NB4 (cell line): Measurements from ENCODE around the gene PPARA.

Experiments
- DNase-seq: peaks from one replicate; pipeline ENCODE4 v3.0.0; 2010; ENCODE audit warnings: low read depth
- H3K4me3 ChIP-seq: one replicate; pipeline ENCODE4 v1.5.1; 2011; ENCODE audit warnings: mild to moderate bottlenecking, low read depth, low read length, moderate library complexity
- MYC ChIP-seq: IDR thresholded peaks from 2 replicates; pipeline ENCODE4 v1.6.1; 2011; ENCODE audit warnings: low read depth, low read length
- POLR2A ChIP-seq: IDR thresholded peaks from 2 replicates; pipeline ENCODE4 v1.6.1; 2011; ENCODE audit warnings: mild to moderate bottlenecking; ENCODE audit not compliant: insufficient read length; ENCODE audit errors: extremely low read depth
- TF ChIP-seq, protein P1 (sequence below): IDR thresholded peaks from 2 replicates; pipeline ENCODE4 v1.6.1; 2011; ENCODE audit warnings: low read depth, low read length
- TF ChIP-seq, protein P2 (sequence below): IDR thresholded peaks from one replicate; pipeline ENCODE4 v1.5.1; 2012; ENCODE audit warnings: low read depth, low read length

PPARA gene

DNA sequence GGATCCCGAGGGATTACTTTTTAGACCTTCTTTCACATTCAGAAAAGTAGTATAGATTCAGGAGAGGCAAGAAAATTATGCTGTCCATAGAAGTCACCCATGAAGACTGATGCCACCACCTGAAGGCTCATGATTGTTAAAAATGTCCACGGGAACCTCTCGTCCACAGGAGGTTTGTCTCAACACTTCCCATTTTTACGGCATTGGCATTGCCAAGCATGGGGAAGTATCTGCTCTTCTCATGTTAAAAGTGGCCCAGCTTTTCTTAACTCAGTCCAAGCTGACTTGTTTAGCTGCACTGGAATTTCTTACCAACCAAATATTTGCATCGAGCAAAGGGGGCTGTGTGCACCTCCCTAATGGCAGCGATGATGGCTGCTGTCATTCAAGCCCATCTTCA, 90.2 kb downstream of the PPARA start:
- H3K4me3 ChIP-seq, result no peak overlapping the region

DNA sequence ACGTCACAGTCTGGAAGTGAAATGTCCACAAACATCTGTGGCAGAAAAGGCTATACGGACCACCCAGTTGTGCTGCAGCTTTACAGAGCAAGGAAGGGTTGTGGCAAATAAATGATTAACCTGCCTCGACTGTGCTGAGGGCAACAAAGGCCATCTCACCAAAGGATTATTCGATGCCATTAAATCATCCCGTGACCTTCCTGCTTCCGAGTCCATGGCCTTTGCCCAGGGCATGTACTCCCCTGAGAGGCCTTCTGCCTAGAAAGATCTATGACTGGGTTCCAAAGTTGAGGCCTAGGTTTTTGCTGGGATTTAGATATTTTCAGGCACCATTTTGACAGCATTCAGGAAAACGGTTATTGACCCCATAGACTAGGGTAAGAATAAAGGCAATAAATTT, 90.6 kb downstream of the PPARA start:
- no peak for DNase-seq
- H3K4me3 ChIP-seq, result no peak overlapping the region
- TF ChIP-seq, protein P1, sequence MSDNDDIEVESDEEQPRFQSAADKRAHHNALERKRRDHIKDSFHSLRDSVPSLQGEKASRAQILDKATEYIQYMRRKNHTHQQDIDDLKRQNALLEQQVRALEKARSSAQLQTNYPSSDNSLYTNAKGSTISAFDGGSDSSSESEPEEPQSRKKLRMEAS, result no peak
- no peak for TF ChIP-seq POLR2A
- TF ChIP-seq MYC, result no peak
- TF ChIP-seq, protein P2, sequence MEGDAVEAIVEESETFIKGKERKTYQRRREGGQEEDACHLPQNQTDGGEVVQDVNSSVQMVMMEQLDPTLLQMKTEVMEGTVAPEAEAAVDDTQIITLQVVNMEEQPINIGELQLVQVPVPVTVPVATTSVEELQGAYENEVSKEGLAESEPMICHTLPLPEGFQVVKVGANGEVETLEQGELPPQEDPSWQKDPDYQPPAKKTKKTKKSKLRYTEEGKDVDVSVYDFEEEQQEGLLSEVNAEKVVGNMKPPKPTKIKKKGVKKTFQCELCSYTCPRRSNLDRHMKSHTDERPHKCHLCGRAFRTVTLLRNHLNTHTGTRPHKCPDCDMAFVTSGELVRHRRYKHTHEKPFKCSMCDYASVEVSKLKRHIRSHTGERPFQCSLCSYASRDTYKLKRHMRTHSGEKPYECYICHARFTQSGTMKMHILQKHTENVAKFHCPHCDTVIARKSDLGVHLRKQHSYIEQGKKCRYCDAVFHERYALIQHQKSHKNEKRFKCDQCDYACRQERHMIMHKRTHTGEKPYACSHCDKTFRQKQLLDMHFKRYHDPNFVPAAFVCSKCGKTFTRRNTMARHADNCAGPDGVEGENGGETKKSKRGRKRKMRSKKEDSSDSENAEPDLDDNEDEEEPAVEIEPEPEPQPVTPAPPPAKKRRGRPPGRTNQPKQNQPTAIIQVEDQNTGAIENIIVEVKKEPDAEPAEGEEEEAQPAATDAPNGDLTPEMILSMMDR, result no peak

More for the DNA sequence above, 90.2 kb downstream of the PPARA start:
- TF ChIP-seq, protein P2, result no peak
- no peak for DNase-seq

DNA sequence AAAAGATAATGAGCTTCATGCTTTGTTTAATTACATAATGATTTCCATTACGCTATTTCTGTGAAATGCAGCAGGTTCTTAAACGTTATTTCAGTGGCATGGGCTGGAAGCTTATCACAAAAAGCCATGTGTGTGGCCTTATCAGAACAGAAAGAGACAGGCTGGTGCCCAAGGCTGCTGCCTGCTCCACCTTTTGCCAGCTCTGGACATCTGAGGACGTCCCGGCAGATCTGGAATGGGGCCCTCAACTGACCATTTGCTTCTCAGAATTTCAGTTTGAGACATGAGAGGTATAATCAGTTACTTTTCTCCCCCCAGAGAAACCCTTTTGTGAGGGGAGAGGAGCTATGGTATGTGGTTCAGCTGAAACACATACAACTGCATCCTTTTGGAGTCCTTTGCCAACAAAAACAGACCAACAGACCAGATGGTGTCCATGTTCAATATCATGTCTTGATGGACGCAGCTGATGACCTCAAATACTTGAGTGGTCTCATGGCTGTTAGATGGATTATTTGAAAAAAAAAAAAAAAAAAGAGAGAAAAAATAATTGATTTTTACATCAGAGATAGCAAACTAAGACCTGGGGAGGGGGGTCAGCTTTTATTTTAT, 91.2 kb downstream of the PPARA start:
- H3K4me3 ChIP-seq, result no peak overlapping the region
- DNase-seq, result no peak
- TF ChIP-seq POLR2A (no peak), MYC (no peak)
- TF ChIP-seq, protein P2, result no peak
- TF ChIP-seq, protein P1, result no peak

DNA sequence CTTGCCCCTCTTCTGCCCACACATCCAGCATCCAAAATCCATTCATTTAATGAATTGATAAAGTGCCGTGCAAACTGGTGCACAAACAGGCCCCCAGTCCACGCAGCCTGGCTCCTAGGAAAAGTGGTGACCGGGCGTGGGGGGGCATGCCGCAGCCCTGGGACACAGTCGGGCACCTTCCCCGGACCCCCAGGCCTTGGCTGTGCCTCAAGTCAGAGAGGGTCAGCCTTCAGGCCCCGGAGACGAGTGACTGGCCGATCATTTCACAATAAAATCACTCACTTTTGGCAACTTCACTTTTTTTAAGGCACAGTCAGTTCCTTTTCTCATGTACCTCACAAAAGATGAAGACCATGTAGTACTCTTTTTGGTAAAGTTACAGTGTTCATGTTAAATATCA, 91.8 kb downstream of the PPARA start:
- no peak overlapping the region for H3K4me3 ChIP-seq
- TF ChIP-seq MYC, result no peak
- TF ChIP-seq, protein P2, result no peak
- TF ChIP-seq, protein P1, result no peak
- TF ChIP-seq POLR2A, result no peak
- DNase-seq, result no peak

DNA sequence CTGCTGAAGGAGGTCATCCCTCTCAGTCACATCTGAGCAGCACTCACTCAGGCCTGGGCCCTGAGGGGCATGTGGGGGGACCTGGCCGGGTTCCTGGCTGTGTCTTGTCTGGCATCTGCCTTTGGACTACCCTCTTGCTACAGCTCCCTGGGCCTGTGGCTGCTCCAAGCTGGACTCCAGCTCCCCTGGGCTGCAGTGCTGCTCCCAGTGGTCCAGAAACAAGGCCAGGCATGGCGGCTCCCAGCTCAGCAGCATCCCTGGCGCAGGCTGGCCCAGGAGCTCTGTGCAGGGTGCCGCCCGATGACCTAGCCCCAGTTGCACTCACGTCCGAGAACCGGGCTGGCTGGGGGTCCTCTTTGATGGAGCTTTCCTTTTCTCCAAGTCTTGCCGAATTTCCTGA, 94.4 kb downstream of the PPARA start:
- TF ChIP-seq MYC, result no peak
- TF ChIP-seq, protein P2, result no peak
- no peak for DNase-seq
- H3K4me3 ChIP-seq, result no peak overlapping the region

DNA sequence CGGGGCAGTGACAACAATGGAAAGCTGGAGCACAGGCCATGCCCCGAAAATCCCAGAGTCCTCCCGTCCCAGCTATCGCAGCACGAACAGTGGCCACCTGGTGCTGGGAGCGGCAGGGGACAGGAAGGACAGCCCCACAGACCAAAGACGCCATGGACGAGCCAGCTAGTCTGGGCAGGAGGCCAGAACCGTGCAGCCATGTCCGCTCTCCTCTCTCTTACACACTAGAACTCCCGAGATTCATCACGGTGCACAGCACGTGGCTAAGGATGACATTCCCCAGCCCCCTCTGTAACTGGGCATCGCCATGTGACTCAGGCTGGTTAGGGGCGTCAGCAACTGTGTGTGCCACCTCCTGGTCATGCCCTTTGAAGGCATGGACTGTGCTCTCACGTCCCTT, 95.2 kb downstream of the PPARA start:
- no peak overlapping the region for H3K4me3 ChIP-seq
- TF ChIP-seq POLR2A (no peak), MYC (no peak)
- TF ChIP-seq, protein P1, result no peak
- TF ChIP-seq, protein P2, result no peak
- no peak for DNase-seq
